GM23338 (cell line): Measurements from ENCODE around the gene PPHLN1.

Experiments
- CREB1 ChIP-seq: fragments of 250-450 bp; sonication (Bioruptor Pico); IDR thresholded peaks from 2 replicates; pipeline ENCODE4 v1.5.0; 2020; ENCODE audit warnings: low read depth, mild to moderate bottlenecking, moderate library complexity
- EZH2 ChIP-seq: fragments of 200-600 bp; sonication (generic); IDR thresholded peaks from one replicate; pipeline ENCODE4 v1.8.0; 2017; ENCODE audit warnings: antibody characterized with exemption, mild to moderate bottlenecking, low read depth; ENCODE audit not compliant: unreplicated experiment
- NANOG ChIP-seq: IDR thresholded peaks from 2 replicates; pipeline ENCODE4 v1.6.1; 2016; ENCODE audit warnings: antibody characterized with exemption, borderline replicate concordance
- POLR2AphosphoS5 ChIP-seq: IDR thresholded peaks from 2 replicates; pipeline ENCODE4 v1.6.1; 2016; ENCODE audit warnings: antibody characterized with exemption, low read depth
- TF ChIP-seq, protein P1 (sequence below): IDR thresholded peaks from 2 replicates; pipeline ENCODE4 v1.6.1; 2016; ENCODE audit warnings: antibody characterized with exemption
- TF ChIP-seq, protein P2 (sequence below), 2 experiments: fragments of 200-600 bp in 1 of 2; sonication (generic) in 1 of 2; conservative IDR thresholded peaks; 2 replicates each; pipeline versions ENCODE4 v1.5.1 to v1.6.1; 2016 to 2017; ENCODE audit warnings: antibody characterized with exemption in 2 of 2, low read depth in 2 of 2, mild to moderate bottlenecking in 2 of 2, moderate library complexity in 1 of 2

DNA sequence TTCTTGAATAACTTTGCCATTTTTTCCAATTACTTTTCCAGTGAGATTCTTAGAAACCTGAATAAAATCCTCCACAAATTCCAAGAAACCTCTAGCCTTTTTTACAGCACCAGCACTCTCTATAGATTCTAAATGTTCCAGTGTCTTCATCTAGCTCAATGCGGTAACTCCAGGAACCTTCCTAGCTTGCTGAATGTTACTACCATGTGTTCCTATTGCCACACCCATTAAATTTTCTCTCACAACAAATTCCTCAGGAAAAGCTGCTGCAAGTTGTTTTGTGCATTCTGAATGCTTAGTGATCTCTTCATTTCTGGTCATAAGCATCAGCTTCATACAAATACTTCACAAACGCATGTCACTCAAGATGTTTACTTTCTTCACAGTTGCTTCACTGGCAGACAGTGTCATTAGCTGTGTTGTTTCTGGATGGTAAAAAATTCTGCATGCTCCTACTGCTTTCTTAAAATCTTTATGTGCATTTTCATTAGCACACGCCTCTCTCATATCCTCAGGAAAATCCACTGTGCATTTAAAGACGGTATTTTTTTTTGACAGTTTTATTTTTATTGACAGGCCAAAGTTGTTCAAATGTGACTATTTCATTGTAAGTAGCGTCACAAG lies 106.7 kb downstream of the PPHLN1 start:
- TF ChIP-seq, protein P1, sequence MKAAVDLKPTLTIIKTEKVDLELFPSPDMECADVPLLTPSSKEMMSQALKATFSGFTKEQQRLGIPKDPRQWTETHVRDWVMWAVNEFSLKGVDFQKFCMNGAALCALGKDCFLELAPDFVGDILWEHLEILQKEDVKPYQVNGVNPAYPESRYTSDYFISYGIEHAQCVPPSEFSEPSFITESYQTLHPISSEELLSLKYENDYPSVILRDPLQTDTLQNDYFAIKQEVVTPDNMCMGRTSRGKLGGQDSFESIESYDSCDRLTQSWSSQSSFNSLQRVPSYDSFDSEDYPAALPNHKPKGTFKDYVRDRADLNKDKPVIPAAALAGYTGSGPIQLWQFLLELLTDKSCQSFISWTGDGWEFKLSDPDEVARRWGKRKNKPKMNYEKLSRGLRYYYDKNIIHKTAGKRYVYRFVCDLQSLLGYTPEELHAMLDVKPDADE, result no peak
- TF ChIP-seq, protein P2, sequence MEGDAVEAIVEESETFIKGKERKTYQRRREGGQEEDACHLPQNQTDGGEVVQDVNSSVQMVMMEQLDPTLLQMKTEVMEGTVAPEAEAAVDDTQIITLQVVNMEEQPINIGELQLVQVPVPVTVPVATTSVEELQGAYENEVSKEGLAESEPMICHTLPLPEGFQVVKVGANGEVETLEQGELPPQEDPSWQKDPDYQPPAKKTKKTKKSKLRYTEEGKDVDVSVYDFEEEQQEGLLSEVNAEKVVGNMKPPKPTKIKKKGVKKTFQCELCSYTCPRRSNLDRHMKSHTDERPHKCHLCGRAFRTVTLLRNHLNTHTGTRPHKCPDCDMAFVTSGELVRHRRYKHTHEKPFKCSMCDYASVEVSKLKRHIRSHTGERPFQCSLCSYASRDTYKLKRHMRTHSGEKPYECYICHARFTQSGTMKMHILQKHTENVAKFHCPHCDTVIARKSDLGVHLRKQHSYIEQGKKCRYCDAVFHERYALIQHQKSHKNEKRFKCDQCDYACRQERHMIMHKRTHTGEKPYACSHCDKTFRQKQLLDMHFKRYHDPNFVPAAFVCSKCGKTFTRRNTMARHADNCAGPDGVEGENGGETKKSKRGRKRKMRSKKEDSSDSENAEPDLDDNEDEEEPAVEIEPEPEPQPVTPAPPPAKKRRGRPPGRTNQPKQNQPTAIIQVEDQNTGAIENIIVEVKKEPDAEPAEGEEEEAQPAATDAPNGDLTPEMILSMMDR (conservative IDR thresholded peaks at IDR 0.05; ENCODE audit: low read depth in 2 of 2), result no peak
- TF ChIP-seq CREB1 (CRISPR knock-in tag) (no peak), EZH2 (no peak), POLR2AphosphoS5 (no peak), NANOG (no peak)
